ENCODE data around the gene HOXA6. TPM values are rescaled to one million over a fixed set of nuclear protein-coding genes. Genes with fewer than 3 reads are reported as not detected.
A peak's percentile ranks its signal among the peaks of the same experiment; 100 is the strongest.

HOXA6 gene
- total RNA-seq, 4 donors from 2014 or later, result 11.1 to 30.9 (median 18.7) TPM

- DNase-seq (ENCODE audit: low spot score in 2 of 2), result no peak
- Histone ChIP-seq H3K27ac (peak overlapping the region; percentile 9 to 85 (median 80)), H3K27me3 (peaks cover 0 to 58% of the 10 kb centered on the region in 2 donors), H3K4me1 (peaks cover 0 to 78% (median 4%) of the 10 kb centered on the region in 4 donors), H3K4me3 (peak overlapping the region; percentile 19 to 54 (median 34)), H3K36me3 (peaks cover 0 to 11% (median 0%) of the 10 kb centered on the region in 3 donors), H3K9me3 (no peaks in the 10 kb centered on the region)
- TF ChIP-seq EP300 (IDR thresholded peaks at IDR 0.05), result no peak
- TF ChIP-seq POLR2A (IDR thresholded peaks at IDR 0.05), result no peak
- TF ChIP-seq CTCF (IDR thresholded peaks at IDR 0.05), result no peak
- WGBS, 2 donors, result 17 to 38% methylated on average over 32 to 40 of the region's 57 CpGs
These were observed 34.3 kb downstream of the HOXA6 start for GRCh38 chr7:27112955-27113949.

DNA sequence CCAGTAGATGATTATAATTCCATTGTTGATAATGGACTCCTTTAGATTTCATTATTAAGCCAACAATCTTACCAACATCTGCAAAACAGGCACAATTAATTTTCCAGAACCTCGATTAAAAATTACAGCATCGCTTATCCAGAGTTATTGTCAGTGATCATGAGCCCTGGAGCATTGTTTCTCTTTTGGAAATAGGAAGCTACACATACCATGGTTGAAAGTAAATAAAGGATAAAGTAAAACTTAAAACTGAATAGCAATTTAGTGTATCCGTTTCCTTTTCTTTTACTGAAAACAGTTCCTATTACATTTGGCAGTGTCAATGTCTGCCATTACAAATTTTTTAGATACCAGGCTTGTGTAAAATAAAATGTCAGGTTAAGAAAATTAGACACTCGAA, 35.2 kb downstream of the HOXA6 start:
- Histone ChIP-seq H3K27me3 (peaks cover 0 to 57% of the 10 kb centered on the region in 2 donors), H3K36me3 (peaks cover 0 to 9% (median 0%) of the 10 kb centered on the region in 3 donors), H3K27ac (peak overlapping the region in 3 of 4 donors; percentile 21 to 85 (median 78)), H3K9me3 (no peaks in the 10 kb centered on the region), H3K4me1 (peaks cover 0 to 71% (median 4%) of the 10 kb centered on the region in 4 donors), H3K4me3 (no peak overlapping the region)
- TF ChIP-seq CTCF (IDR thresholded peaks at IDR 0.05) (no peak), EP300 (IDR thresholded peaks at IDR 0.05) (no peak), POLR2A (IDR thresholded peaks at IDR 0.05) (no peak)
- WGBS, 2 donors, result 57 to 65% methylated on average over 4 of the region's 4 CpGs
- DNase-seq (ENCODE audit: low spot score in 2 of 2), result no peak

GRCh38 chr7:27111751-27112277, 35.8 kb downstream of the HOXA6 start:
- WGBS, 2 donors, result 45 to 66% methylated on average over 4 of the region's 4 CpGs
- Histone ChIP-seq H3K9me3 (no peaks in the 10 kb centered on the region), H3K36me3 (peaks cover 0 to 9% (median 0%) of the 10 kb centered on the region in 3 donors), H3K27ac (peak overlapping the region; percentile 21 to 78 (median 62)), H3K4me1 (peaks cover 0 to 65% (median 4%) of the 10 kb centered on the region in 4 donors), H3K27me3 (peaks cover 0 to 54% of the 10 kb centered on the region in 2 donors), H3K4me3 (no peak overlapping the region)
- DNase-seq (ENCODE audit: low spot score in 2 of 2), result no peak
- TF ChIP-seq EP300 (IDR thresholded peaks at IDR 0.05) (no peak), POLR2A (IDR thresholded peaks at IDR 0.05) (no peak), CTCF (IDR thresholded peaks at IDR 0.05) (no peak)

DNA sequence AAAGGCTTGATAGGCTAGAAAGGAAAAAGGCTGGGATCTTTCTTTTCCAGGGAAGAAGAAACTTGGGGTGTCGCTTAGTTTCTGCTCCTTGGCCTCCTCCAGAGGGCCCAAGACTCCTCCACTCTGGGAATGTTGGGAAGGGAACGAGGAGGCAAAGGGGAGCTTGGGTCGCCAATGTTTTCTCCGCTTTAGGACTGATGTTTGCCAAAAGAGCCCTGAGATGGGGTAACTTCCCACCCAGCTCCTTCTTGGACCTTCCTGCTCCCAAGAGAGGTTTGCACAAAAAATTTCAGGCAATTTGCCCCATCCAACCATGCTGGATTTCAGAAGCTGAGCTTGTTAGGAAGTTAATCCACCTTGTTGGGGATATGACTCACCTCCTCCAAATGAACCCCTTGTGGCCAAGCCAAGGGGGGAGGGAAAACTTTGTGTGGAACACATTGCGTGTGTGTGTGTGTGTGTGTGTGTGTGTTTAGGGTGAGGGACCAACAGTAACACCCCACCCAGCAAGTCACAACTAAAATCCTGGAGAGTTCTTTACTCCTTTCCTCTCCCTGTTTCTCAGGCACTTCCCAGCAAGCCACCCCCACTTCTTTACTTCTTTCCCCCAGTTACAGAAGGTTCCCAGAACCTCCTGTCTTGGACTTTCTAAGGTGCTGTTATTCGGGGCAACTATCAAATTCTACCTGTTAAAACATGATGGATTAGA, 36.4 kb downstream of the HOXA6 start:
- TF ChIP-seq EP300 (IDR thresholded peaks at IDR 0.05), result peak in 1 of 2 donors; percentile 50
- TF ChIP-seq CTCF (IDR thresholded peaks at IDR 0.05), result no peak
- Histone ChIP-seq H3K4me3 (peak overlapping the region in 2 of 4 donors; percentile 6 to 16), H3K9me3 (no peaks in the 10 kb centered on the region), H3K36me3 (peaks cover 0 to 9% (median 0%) of the 10 kb centered on the region in 3 donors), H3K27ac (peak overlapping the region; percentile 33 to 77 (median 58)), H3K4me1 (peaks cover 0 to 67% (median 4%) of the 10 kb centered on the region in 4 donors), H3K27me3 (peaks cover 0 to 60% of the 10 kb centered on the region in 2 donors)
- WGBS, 2 donors, result 41 to 53% methylated on average over 6 of the region's 6 CpGs
- DNase-seq (ENCODE audit: low spot score in 2 of 2), result peak in 1 of 2 donors; percentile 46
